ENCODE data around the gene IRAK2. TPM values are rescaled to one million over a fixed set of nuclear protein-coding genes. Genes with fewer than 3 reads are reported as not detected.

The IRAK2 gene
- 23.0 to 31.6 TPM (median 25.3 TPM) in 5 replicates for total RNA-seq (2022; extraction: Qiagen RNA extraction; ENCODE audit: low read depth)

GRCh38 chr3:10164546-10165393 lies at the start of gene IRAK2:
Gene IRAK2 (plus strand): TSS chr3:10164919. CDS start chr3:10164955, 36 bp downstream.

GRCh38 chr3:10115326-10116137 lies 49.2 kb upstream of the IRAK2 start, which contains the start of gene BRK1:
Gene BRK1 (plus strand): TSS chr3:10115675. CDS start chr3:10115702, 27 bp downstream.

GRCh38 chr3:10248184-10248983 lies 83.7 kb downstream of the IRAK2 start, which contains the start of gene TATDN2:
Gene TATDN2 (plus strand): TSS chr3:10248459. CDS start chr3:10249201, 742 bp downstream.

GRCh38 chr3:10292505-10293419 lies 128.0 kb downstream of the IRAK2 start, which contains the start of gene GHRL:
Gene GHRL (minus strand): TSS chr3:10292947. CDS start chr3:10290180, 2,767 bp downstream.

Other genes with a start within 250 kb of the IRAK2 start
- 12.1 to 14.7 TPM (median 13.1 TPM) in 5 replicates for gene IL17RC, start 247.8 kb upstream of the IRAK2 start, total RNA-seq (2022; extraction: Qiagen RNA extraction; ENCODE audit: low read depth)
- 10.8 to 13.6 TPM (median 12.8 TPM) in 5 replicates for gene CRELD1, start 231.1 kb upstream of the IRAK2 start, total RNA-seq (2022; extraction: Qiagen RNA extraction; ENCODE audit: low read depth)
- gene PRRT3, start 212.5 kb upstream of the IRAK2 start, total RNA-seq (2022; extraction: Qiagen RNA extraction; ENCODE audit: low read depth), result 0.72 to 1.5 TPM (median 1.4 TPM) in 5 replicates
- 117 to 135 TPM (median 127 TPM) in 5 replicates for gene EMC3, start 178.1 kb upstream of the IRAK2 start, total RNA-seq (2022; extraction: Qiagen RNA extraction; ENCODE audit: low read depth)
- gene FANCD2, start 138.5 kb upstream of the IRAK2 start, total RNA-seq (2022; extraction: Qiagen RNA extraction; ENCODE audit: low read depth), result 17.5 to 26.0 TPM (median 19.9 TPM) in 5 replicates
- not detected in 5 replicates for gene FANCD2OS, start 56.7 kb upstream of the IRAK2 start, total RNA-seq (2022; extraction: Qiagen RNA extraction; ENCODE audit: low read depth)
- gene BRK1, start 49.2 kb upstream of the IRAK2 start, total RNA-seq (2022; extraction: Qiagen RNA extraction; ENCODE audit: low read depth), result 169 to 187 TPM (median 179 TPM) in 5 replicates
- 31.9 to 33.2 TPM (median 33.0 TPM) in 5 replicates for gene VHL, start 23.1 kb upstream of the IRAK2 start, total RNA-seq (2022; extraction: Qiagen RNA extraction; ENCODE audit: low read depth)
- 35.2 to 39.0 TPM (median 38.5 TPM) in 5 replicates for gene TATDN2, start 83.5 kb downstream of the IRAK2 start, total RNA-seq (2022; extraction: Qiagen RNA extraction; ENCODE audit: low read depth)
- not detected in 5 replicates for gene GHRL, start 128.0 kb downstream of the IRAK2 start, total RNA-seq (2022; extraction: Qiagen RNA extraction; ENCODE audit: low read depth)
- 184 to 212 TPM (median 210 TPM) in 5 replicates for gene SEC13, start 156.2 kb downstream of the IRAK2 start, total RNA-seq (2022; extraction: Qiagen RNA extraction; ENCODE audit: low read depth)